Ammon's horn (tissue), 1 donor: ENCODE data around the gene PNLDC1.

Experiments used
- DNase-seq: peaks from one replicate; pipeline ENCODE4 v3.0.0-alpha.2; 2016; ENCODE audit warnings: low spot score

Gene PNLDC1

GRCh38 chr6:159800141-159800865 is at the start of gene PNLDC1:
Gene PNLDC1 (plus strand): TSS chr6:159800276. CDS start chr6:159800308, 32 bp downstream.
- no peak for DNase-seq

GRCh38 chr6:159751448-159751847 is 48.6 kb upstream of the PNLDC1 start:
- DNase-seq: no peak

- no peak for DNase-seq
Observed at GRCh38 chr6:159753081-159753872, 46.8 kb upstream of the PNLDC1 start.

DNA sequence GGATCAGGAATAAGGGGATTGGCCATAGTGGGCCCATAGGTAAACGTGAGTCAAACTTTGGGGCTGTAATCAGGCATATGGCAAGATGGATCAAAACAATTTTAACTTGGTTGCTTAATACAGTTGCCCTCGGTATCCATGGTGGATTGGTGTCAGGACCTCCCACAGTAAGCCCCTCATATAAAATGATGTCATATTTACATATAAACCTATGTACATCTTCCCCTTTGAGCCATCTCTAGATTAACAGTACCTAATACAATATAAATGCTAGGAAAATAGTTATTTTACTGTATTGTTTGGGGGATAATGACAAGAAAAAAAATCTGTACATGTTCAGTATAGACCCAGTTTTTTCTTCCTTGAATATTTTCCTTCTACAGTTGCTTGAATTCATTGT is 45.7 kb upstream of the PNLDC1 start:
- DNase-seq: no peak

GRCh38 chr6:159754959-159755914 is 44.8 kb upstream of the PNLDC1 start:
- DNase-seq: peak; percentile 35

GRCh38 chr6:159756508-159756907 is 43.6 kb upstream of the PNLDC1 start:
- no peak for DNase-seq

- no peak for DNase-seq
Observed at GRCh38 chr6:159758031-159759001, 41.8 kb upstream of the PNLDC1 start.

- no peak for DNase-seq
Observed at GRCh38 chr6:159759645-159760044, 40.4 kb upstream of the PNLDC1 start.

- no peak for DNase-seq
Observed at GRCh38 chr6:159760602-159761057, 39.4 kb upstream of the PNLDC1 start.

DNA sequence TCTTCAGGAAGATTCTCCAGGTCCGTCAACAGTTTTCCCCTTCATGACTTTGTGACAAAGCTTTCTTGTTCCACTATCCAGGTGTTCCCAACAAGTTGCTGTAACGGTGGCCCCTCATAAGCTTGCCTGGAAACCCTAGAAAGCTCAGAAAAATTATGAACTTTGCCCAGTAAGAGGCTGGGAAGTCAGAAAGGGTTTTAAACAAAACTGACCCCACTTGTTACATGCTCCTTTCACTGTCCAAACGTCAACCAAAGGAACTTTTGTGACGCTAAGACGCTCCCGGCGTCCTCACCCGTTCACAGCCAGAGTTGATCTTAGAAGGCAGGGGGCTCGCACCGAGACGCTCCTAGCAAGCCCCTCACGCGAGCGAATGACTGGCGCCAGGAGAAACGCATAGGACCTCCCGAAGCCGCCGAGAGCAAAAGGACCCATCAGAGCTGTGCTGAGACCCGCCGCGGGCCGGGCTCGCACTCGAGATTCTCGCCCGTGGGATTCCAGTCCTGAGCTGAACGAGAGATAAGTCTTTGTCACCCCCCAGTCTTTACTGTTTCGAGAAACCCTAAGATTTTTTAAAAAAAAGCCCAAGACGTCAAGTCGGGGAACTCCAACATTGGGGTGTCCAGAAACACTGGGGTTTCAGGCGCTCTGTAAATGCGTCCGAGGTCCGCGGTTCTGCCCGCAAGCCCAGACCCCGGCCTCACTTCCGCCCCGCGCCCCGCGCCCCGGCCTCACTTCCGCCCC is 38.8 kb upstream of the PNLDC1 start:
- DNase-seq: peak; percentile 22

DNA sequence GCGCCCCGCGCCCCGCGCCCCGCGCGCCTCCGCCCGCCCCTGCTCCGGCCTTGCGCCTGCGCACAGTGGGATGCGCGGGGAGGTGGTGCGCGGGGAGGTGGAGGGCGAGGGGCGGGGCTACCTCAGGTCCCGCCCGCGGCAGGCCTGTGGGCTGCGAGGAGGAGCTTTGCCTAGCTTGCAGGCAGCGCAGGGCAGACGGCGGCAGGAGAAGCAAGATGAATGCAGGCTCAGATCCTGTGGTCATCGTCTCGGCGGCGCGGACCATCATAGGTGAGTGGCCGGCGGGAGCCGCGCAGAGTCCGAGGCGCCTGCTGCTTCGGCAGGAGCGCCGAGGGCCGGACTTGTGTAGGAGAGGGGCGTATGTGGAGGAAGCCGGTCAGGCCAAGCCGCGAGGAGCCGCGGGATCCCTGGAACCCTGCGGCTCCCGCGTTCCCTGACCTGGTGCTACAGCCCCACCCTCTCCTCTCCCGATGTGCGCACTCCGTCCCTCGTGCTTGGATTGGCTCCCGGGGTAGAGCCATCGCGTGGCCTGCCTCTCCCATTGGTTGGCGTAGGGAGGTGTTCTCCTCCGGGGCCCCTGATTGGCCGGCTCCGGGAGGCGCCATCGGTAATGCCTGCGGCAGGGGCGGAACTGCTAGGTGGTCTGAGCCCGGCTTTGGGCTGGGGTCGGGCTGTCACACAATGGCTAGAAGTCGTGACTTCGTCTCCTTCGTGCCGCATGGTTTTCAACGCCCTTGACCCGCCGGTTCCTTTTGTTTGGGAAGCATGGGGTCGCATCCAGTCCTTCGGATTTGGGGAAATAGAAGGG is 38.0 kb upstream of the PNLDC1 start, which contains the start of gene ACAT2:
ACAT2 (plus strand) TSS at position 173 of the 808 bp plus-strand sequence; CDS start at position 216, 43 bp downstream.
- peak; percentile 99 for DNase-seq

DNA sequence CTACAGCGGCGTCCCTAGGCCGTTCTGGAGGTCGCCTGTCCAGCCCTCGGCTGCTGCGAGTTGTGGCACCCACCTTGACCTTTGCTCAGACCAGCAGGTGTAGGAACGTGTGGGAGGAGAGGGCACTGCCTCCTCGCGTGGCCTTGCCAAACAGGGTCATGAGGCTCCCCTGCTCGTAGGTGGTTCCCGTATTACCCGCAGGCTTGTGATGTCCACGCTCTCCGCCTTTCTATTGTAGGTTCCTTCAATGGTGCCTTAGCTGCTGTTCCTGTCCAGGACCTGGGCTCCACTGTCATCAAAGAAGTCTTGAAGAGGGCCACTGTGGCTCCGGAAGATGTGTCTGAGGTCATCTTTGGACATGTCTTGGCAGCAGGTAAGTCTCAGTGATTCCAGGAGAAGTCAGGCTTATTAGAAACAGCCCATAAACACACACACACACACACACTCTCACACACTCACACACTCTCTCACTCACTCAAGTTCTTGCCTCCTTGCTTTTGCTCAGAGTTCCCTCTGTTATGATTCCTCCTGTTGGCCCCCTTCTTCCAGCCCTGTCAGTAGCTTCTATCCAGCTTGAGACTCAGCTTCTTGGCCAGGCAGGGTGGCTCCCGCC is 37.3 kb upstream of the PNLDC1 start:
- peak; percentile 40 for DNase-seq

GRCh38 chr6:159766906-159767305 is 33.2 kb upstream of the PNLDC1 start:
- DNase-seq: no peak

- no peak for DNase-seq
Observed at GRCh38 chr6:159769470-159769869, 30.6 kb upstream of the PNLDC1 start.

DNA sequence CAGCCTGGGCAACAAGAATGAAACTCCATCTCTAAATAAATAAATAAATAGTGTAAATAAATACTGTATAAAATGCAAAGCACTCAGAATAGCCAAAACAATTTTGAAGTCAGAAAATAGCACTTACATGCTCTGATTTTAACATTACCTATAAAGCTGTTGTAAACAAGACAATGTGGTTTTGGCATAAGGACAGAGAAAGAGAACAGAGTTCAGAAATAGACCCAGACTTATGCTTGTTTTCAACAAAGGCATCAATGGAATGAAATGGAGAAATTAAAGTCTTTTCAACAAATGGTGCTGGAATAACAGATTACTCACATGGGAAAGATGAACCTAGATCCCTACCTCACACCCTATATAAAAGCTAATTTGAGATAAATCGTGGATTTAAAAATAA is 27.9 kb upstream of the PNLDC1 start:
- DNase-seq: no peak

DNA sequence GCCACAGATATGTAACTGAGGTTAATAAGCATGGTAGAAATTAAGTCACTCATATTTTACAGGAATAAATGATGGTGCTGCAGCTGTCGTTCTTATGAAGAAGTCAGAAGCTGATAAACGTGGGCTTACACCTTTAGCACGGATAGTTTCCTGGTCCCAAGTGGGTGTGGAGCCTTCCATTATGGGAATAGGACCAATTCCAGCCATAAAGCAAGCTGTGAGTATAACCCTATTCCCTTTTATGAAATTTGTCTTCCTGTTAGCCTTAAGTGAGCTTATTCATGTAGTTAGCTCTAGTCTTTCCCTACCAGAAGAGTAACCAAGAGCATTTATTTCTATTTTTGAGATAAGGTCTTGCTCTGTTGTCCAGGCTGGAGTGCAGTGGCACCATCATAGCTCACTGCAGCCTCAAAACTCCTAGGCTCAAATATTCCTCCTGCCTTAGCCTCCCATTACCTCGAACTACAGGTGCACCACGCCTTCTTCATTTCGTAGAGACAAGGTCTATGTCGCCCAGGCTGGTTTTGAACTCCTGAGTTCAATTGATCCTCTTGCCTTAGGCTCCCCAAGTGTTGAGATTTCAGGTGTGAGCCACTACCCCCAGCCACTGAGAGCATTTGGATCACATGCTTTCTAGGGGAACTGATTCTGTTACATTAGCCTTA is 22.7 kb upstream of the PNLDC1 start:
- DNase-seq: no peak

- no peak for DNase-seq
Observed at GRCh38 chr6:159778131-159778530, 21.9 kb upstream of the PNLDC1 start.

GRCh38 chr6:159778542-159779103 is 21.5 kb upstream of the PNLDC1 start:
- no peak for DNase-seq
